CMK (cell line): Measurements from ENCODE around the gene CT45A9.
"Not testable (repeated sequence)": the region's sequence is repeated elsewhere in the genome, so short reads cannot be mapped to it uniquely, and the experiment has no call there.

ENCODE experiments used
- DNase-seq: peaks from one replicate; pipeline ENCODE4 v3.0.0-alpha.2; 2010; ENCODE audit warnings: low read depth

The CT45A9 gene, protein sequence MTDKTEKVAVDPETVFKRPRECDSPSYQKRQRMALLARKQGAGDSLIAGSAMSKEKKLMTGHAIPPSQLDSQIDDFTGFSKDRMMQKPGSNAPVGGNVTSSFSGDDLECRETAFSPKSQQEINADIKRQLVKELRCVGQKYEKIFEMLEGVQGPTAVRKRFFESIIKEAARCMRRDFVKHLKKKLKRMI

DNA sequence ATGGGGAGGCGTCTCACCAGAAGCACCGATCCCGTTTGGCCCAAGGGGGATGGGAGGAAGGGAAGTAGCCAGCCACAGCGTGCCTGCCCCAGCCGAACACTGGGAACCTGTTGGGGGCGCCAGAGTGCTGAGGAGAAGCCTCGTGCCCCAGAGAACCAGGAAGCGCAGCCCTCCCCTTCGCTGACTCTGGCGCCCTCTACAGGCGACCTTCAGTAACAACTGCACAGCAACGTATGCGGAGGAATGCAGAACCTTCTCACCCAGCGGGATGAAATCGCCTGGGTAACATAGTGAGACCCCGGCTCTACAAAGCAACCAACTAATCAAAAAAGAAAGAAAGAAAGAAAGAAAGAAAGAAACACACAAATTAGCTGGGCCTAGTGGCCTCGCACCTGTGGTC is at the start of gene CT45A9:
Gene CT45A9 (minus strand): TSS at position 101 of the 400 bp plus-strand sequence. CDS start 3,751 bp downstream, outside the sequence.
- not testable (repeated sequence) for DNase-seq

DNA sequence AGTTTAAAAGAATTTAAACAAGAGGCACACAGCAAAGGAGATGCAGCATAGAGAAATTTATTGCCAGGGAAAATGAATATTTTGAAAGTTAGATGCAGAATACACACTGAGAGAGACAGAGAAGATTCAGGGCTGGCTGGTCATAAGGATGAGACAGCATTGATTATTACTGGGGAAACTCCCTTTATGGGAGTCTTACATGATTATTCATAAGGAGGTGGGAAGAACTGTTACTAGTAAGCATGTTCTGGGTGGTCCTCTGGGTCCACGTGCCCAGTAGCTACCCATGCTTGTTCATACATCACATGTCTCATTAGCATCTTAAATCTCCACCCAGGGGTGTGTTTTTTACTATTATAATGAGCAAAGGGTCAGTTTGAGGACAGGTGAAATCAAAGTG is 48.9 kb upstream of the CT45A9 start:
- DNase-seq, result not testable (repeated sequence)

DNA sequence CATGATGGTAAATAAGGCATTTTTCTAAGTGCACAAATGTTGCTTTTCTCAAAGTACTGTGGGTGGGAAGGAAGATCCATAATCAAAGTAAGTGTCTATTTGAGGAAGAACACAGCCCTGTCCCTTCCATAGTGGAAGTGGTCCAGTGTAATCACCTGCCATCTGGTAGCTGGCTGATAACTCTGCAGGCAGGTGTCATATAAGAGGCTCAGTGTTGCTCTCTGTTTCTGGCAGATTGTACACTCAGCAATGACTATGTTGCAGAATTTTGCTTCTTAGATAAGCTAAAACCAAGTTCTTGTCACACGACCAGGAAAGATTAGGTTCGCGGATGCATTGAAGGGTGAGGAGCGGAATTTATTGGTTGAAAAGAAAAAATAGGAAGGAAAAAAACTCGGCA is 42.8 kb upstream of the CT45A9 start:
- DNase-seq, result no peak

DNA sequence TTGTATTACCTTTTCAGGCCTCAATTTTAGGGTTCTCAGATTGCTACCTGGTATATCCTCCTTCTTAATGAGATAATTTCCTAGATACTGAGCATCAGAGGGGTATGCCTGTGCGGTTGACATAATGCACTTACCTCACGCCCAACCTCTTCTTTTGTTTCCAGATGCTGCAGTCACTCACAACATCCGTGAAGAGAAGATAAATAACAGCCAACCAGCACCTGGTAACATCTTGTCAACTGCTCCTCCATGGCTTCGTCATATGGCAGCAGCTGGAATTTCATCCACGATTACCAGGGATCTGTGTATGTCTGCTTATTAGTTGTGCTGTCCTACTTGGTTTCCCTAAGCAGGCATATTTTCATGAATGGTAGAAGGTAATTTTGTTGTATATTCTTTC is 38.6 kb upstream of the CT45A9 start:
- no peak for DNase-seq

DNA sequence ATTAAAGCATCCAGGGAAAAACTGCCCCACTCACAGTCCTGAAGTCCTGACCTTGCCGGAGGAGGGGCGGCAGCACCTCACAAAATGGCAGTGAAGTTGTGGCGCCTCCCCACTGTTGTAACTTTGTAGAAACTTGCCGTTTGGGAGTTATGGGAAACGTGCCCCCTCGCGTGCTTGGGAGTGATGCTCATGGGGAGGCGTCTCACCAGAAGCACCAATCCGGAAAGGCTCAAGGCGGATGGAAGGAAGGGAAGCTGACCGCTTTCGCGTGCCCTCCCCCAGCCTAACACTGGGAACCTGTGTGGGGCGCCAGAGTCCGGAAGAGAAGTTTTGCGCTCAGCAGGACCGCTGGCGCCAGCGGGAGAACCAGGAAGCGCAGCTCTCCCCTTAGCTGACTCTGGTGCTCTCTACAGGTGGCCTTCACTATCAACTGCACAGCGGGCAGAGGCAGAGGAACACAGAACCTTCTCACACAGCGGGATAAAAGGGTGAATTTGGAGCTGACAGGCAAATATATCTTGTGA is 21.7 kb upstream of the CT45A9 start, which contains the start of the genes CT45A10 and SAGE1:
Gene CT45A10 (minus strand): TSS at position 151 of the 524 bp plus-strand sequence. CDS start 8,100 bp downstream, outside the sequence.
Gene SAGE1 (plus strand): TSS at position 423 of the 524 bp plus-strand sequence. CDS start 2,527 bp downstream, outside the sequence.
- no peak for DNase-seq

DNA sequence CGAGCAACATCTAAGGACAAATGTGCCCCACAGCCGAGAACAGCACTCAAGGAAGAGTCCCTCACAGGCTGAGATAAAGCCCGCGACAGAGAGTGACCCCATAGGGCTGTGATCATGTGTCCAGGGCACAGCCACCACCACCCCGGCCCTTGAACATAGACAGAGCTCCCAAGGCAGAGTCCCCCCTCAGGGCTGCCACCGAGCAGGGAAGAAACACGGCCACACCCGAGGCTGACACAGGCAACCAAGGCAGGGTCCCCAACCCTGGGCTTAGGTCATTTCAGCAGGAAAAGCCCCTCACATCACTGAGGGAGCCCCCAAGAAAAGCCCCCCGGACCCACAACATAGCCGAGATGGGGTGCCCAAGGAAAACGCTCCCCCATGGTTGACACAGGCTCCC is 21.2 kb upstream of the CT45A9 start:
- no peak for DNase-seq

DNA sequence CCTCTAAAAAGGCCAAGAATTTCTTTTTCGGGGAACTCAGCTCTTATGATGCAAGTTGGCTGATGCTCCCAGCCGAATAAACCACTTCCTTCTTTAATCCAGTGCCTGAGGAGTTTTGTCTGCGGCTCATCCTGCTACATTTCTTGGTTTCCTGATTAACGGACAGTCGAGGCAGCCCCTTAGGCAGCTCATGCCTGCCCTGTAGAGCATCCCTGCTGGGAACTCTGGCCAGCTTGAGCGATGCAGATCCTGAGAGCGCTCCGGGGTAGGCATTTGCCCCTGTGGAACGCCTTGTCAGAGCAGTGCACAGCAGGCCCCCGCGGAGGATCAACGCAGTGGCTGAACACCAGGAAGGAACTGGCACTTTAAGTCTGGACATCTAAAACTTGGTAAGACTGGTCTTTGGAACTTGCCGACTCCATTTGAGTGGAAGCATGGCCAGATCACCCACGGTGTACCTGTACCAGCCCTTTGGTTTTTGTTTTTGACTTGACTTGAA is 18.5 kb upstream of the CT45A9 start:
- no peak for DNase-seq

DNA sequence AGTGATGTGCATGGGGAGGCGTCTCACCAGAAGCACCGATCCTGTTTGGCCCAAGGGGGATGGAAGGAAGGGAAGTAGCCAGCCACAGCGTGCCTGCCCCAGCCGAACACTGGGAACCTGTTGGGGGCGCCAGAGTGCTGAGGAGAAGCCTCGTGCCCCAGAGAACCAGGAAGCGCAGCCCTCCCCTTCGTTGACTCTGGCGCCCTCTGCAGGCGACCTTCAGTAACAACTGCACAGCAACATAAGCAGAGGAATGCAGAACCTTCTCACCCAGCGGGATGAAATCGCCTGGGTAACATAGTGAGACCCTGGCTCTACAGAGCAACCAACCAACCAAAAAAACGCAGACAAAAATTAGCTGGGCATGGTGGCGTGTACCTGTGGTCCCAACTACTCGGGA is 17.4 kb upstream of the CT45A9 start:
- not testable (repeated sequence) for DNase-seq

DNA sequence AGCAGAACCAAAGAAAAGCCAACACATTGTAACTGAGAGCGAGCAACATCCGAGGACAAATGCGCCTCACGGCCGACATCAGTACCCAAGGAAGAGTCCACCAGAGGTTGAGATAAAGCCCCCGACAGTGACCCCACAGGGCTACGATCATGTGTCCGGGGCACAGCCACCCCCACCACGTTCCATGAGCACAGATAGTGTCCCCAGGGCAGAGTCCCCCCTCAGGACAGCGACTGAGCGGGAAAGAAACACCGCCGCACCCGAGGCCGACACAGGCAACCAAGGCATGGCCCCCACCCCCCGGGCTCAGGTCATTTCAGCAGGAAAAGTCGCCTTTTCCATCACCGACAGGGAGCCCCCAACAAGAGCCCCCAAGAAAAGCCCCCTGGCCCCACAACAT is 16.6 kb upstream of the CT45A9 start:
- DNase-seq, result not testable (repeated sequence)

DNA sequence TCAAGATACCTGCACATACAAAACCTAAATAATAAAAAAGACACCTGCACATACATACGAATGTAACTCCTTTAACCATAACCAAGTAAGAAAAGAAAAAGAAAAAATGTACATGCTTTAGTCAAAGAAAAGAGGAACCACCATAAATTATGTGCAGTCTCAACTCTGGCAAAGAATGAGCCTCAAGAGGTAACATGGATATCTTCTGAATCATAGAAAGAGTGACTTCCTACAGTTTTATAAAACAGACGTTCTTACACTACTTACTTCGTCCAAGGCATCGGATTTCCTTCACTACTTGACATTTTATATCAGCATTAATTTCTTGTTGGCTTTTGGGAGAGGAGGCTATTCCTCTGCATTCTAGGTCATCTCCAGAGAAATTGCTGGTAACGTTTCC is 11.1 kb upstream of the CT45A9 start:
- DNase-seq, result not testable (repeated sequence)

DNA sequence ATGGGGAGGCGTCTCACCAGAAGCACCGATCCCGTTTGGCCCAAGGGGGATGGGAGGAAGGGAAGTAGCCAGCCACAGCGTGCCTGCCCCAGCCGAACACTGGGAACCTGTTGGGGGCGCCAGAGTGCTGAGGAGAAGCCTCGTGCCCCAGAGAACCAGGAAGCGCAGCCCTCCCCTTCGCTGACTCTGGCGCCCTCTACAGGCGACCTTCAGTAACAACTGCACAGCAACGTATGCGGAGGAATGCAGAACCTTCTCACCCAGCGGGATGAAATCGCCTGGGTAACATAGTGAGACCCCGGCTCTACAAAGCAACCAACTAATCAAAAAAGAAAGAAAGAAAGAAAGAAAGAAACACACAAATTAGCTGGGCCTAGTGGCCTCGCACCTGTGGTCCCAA is 17.2 kb downstream of the CT45A9 start, which contains the start of gene CT45A8:
Gene CT45A8 (minus strand): TSS at position 101 of the 400 bp plus-strand sequence. CDS start 3,755 bp downstream, outside the sequence.
- DNase-seq, result not testable (repeated sequence)

DNA sequence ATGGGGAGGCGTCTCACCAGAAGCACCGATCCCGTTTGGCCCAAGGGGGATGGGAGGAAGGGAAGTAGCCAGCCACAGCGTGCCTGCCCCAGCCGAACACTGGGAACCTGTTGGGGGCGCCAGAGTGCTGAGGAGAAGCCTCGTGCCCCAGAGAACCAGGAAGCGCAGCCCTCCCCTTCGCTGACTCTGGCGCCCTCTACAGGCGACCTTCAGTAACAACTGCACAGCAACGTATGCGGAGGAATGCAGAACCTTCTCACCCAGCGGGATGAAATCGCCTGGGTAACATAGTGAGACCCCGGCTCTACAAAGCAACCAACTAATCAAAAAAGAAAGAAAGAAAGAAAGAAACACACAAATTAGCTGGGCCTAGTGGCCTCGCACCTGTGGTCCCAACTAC is 34.4 kb downstream of the CT45A9 start, which contains the start of gene CT45A7:
Gene CT45A7 (minus strand): TSS at position 101 of the 400 bp plus-strand sequence. CDS start 3,747 bp downstream, outside the sequence.
- not testable (repeated sequence) for DNase-seq

DNA sequence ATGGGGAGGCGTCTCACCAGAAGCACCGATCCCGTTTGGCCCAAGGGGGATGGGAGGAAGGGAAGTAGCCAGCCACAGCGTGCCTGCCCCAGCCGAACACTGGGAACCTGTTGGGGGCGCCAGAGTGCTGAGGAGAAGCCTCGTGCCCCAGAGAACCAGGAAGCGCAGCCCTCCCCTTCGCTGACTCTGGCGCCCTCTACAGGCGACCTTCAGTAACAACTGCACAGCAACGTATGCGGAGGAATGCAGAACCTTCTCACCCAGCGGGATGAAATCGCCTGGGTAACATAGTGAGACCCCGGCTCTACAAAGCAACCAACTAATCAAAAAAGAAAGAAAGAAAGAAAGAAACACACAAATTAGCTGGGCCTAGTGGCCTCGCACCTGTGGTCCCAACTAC is 51.7 kb downstream of the CT45A9 start, which contains the start of gene CT45A2:
Gene CT45A2 (minus strand): TSS at position 101 of the 400 bp plus-strand sequence. CDS start 3,747 bp downstream, outside the sequence.
- not testable (repeated sequence) for DNase-seq
